ENCODE measurements around the gene SDCBP2.
A peak's percentile ranks its signal among the peaks of the same experiment; 100 is the strongest.
"Not testable (repeated sequence)": the region's sequence is repeated elsewhere in the genome, so short reads cannot be mapped to it uniquely, and the experiment has no call there.

Gene SDCBP2

DNA sequence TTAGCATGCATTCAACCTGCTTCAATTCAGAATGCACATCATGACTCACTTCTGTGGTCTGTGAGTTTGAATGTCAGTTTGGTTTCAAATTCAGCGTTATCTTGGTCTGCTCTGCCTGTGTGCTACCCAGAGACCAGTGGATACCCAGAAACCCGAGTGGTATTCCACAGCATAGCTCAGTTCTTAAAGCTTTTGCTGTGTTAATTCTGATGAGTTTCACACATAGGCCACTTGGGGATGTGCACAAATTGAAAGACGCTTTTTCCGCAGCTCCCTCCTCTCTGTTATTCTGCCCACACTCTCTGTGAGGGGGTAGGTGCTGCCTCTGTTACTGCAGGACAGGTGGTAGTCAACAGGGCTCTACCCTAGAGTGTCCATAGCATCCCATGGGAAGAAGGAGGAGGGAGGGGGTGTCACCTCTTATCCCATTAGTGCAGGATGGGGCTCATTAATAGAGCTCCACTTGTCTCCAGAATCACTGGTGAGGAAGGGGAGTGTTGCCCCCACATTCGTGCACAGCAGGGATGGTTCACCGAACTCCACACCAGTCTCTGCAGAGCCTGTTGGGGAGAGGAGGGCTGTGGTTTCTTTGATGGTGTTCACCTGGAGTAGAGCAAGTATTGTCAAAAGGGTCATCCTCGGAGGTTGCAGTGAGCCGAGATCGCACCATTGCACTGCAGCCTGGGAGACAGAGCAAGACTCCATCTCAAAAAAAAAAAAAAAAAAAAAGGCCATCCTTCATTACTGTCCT lies 29.2 kb upstream of the SDCBP2 start:
- no peak for DNase-seq

DNA sequence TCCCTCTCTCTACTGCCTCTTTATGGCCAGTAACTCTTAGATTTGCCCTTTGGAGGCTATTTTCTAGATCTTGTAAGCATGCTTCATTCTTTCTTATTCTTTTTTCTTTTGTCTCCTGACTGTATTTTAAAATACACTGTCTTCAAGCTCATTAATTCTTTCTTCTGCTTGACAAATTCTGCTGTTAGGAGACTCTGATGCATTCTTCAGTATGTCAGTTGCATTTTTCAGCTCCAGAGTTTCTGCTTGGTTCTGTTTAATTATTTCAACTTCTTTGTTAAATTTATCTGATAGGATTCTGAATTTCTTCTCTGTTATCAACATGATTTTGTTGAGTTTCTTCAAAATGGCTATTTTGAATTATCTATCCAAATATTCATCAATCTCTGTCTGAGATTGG lies 25.0 kb upstream of the SDCBP2 start:
- no peak for DNase-seq

DNA sequence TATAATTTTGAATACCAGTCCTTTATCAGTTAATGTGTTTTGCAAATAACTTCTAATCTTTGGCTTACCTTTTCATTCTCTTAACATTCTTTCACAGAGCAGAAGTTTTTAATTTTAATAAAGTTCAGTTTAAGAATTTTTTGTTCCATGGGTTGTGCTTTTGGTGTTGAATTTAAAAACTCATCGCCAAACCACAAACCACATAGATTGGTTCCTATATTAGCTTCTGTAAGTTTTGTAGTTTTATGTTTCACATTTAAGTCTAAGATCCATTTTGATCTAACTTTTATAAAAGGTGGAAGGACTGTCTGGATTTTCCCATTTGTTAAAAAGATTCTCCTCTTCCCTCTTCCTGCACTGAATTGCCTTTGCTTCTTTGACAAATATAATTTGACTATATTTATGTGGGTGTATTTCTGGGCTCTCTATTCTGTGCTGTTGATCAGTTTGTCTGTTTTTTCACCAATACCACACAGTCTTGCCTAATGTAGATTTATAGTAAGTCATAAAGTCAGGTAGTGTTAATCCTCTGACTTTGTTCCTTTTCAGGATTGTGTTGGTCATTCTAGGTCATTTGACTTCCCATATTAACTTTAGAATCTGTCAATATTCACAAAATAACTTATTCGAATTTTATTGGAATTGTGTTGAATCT lies 17.5 kb upstream of the SDCBP2 start:
- DNase-seq = no peak

DNA sequence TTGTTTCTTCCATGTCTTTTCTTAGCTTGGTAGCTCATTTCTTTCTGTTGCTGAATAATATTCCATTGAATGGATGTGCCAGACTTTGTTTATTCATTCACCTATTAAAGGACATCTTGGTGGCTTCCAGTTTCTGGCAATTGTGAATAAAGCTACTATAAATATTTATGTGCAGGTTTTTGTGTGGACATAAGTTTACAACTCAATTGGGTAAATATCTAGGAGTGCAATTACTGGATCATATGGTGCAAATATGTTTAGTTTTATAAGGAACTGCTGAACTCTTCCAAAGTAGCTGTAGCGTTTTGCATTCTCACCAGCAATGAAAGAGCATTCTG lies 16.8 kb upstream of the SDCBP2 start:
- DNase-seq = no peak

DNA sequence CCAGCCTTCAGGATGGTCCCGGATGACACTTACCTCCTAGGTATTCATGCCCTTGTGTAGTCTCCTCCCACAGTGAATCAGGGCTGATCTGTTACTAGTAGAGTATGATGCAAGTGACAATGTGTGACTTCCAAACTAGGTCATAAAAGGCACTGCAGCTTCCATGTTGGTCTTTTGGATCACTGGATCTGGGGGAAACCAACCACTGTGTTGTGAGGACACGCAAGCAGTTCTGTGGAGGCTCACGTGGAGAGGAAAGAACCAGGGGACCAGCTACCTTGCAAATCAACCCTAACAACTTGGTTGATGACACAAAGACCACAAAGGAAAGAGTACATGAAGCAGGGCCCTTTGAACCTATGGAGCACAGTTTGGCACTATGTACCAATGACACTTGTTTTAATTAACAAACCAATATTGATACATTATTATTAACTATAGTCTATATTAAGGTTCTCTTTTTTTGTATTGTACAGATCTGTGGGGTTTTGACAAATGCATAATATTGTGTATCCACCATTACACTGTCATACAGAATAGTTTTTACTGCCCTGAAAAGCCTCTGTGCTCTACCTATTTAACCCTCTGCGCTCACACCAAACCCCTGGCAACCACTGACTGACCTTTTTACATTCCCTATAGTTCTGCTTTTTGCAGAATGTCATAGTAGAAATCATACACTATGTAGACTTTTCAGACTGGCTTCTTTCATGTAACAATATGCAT lies 16.3 kb upstream of the SDCBP2 start:
- DNase-seq = no peak

DNA sequence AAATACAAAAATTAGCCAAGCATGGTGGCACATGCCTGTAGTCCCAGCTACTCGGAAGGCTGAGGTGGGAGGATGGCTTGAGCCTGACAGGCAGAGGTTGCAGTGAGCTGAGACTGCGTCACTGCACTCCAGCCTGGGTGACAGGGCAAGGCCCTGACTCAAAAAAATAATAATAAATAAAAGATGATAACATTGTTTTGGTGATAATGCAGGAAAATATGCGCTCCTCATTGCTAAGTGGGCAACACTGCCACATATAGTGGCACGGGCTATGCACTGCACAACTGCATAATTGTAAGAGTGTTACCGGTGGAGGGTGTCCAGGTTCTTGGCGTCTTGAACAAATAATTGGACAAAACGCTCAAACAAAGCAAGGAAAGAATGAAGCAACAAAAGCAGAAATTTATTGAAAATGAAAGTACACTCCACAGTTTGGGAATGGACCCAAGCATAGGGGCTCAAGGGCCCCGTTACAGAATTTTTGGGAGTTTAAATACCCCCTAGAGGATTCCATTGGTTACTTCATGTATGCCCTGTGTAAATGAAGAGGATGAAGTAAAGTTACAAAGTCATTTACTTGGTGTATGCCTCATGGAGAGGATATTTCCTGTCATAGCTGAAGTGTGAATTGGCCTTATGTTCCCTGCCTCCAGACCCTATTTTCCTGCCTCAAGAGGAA lies 14.6 kb upstream of the SDCBP2 start:
- not testable (repeated sequence) for DNase-seq

DNA sequence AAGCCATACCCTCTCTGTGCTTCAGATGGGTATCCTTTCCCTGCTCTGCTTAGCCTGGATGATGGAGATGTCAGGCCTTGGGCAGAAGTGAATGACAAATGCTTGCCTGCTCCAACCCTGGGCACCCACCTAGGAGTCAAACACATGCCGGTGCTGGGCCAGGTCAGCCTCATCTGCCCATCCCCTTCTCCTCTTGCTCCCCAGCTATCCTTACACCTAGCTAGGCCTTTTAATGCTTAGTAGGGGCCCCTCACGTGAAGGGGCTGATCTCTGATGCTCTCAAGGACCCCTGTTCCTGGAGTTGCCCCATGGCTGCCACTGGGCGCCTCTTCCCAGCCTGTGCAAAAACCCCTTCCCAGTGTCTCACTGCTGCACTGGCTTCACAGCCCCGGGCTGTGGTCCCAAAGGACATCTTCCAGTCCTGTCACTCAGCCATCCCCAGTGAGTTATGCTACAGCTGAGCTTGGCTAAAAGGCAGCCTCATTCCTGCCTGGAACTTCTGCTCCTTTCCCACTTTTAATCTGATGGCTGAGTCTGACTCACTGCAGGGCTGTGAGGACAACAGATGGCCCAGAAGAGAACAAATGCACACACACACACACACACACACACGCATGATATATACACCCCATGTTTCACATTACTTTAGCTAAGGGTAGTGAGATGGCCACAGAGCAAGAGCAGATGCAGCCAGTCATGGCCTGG lies 12.8 kb upstream of the SDCBP2 start:
- no peak for DNase-seq

DNA sequence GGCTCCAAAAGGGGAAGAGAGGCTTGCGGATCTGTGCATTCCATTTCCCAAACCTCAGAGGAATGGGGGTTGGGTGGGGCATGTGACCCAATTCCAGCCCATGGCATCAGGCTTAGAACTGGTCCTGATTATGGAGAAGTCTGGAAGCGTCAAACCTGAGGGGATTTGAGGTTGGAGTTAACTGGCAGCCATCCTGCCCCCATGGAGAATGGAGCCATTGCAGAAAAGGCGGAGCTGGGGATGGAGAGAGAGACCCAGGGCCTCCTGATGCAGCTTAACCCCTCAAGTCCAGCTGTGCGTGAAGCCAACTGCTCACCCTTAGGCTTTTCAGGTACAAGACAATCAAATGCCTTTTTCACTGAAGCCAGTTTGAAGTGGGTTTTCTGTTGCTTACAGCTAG lies 9.9 kb upstream of the SDCBP2 start:
- no peak for DNase-seq

DNA sequence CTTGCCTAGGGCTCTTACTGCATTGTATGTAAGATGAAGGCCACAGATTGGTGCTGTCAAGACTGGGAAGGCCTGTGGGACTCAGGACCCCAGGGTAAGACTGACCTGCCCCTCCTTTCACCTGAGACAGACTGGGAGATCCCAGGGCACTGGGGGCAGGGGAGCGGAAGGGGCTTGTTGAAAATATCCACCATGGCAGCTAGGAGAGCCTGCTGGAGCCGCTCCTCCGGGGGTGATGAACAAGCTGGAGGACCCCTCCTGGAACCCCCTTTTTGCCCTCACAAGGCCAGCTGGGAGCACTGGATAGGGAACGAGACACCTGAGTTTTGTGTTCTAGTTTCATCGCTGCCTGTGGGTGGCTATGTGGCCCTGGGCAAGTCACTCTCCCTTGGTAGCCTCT lies 9.2 kb upstream of the SDCBP2 start:
- no peak for DNase-seq

DNA sequence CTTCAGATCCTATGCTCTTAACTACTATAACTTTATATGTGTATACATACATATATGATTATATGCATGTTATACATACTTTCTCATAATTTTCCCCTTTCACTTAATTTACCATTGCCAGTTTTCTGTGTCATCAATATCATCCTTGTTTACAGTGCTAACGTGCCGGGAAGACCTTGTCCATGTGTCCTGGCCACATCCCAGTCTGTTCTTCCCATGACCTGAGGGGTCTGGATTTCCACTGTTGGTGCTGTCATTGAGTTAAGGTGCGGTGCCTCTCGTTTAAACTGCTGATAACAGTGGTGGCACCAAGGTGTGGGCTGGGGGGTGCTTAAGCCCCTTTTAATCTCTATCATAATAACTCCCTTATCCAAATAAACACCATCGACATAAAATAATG lies 8.5 kb upstream of the SDCBP2 start:
- DNase-seq = no peak

DNA sequence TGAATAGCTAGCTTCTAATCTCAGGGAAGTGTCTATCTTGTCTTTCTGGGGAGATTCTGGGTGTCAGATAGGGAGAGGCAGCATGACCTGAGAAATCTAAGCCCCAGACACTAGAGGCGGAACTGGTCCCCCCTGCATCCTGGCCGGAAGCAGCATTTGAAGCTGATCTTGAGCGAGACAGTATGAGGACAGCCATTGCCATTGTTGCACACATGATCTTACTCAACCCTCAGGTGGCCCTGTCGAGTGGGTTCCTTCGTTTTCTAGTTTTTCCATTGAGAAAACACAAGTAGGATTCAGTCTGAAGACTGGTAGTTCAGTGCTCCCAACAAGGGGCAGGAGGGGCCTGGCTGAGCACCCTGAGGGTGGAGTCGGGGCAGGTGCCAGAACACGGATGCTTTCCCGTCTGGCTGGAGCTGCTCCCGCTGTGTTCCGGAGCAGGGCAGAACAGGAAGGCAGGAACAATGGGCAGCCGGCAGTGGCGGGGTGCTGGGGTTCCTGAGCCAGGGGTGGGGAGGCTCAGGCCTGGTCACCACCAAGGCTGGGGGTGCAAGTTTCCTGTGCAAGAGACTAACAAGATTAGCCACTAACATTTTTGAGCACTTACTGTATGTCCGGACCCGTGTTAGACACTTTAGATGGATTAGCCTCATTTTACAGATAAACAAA lies 7.9 kb upstream of the SDCBP2 start:
- DNase-seq = no peak

DNA sequence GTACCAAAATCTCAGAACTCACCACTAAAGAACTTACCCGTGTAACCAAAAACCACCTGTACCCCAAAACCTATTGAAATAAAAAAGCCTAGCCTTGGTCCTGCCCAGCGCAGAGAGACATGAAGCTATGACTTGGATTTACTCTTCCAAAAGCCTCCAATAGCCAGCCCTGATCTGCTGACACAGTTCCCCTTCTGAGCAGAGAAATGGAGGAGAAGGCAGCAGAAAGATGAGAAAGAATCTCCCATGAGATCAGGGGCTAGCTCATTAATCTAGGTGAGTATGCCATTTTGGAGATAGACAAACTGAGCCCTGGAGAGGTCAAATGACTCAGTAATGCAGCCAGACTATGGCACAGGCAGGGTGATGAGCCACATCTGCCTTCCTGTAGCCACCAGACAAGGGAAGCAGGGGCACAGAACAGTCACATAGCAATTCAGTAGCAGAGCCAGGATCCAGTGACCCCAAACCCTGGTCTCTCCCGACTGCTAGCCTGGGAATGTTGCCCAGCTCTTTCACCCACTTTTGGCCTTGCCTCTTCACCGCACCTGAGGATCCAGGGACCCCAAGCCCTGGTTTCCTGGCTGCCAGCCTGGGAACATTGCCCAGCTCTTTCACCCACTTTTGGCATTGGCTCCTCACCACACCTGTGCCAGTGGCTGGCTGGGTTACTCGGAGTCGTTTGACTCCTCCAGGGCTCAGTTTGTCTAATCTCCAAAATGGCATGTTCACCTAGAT lies 7.2 kb upstream of the SDCBP2 start:
- no peak for DNase-seq

DNA sequence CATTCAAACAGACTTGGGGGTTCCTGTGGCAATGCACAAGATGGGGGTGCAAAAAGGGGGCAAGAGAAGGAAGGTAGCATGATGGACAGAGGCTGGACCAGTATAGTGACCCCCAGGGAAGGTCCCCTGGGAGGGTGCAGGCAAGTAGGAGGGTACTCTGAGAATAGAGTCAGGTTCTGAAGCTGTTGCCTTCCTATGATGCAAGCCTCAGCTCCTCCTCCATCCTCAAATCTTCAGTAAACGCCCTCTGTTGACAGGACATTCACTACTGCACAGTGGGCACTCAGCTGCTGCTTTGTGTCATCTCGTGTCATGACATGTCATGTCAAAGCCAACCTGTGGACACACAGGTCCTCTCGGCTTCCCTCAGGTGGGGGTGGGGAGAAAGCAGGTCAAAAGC lies 5.8 kb upstream of the SDCBP2 start:
- DNase-seq = no peak

DNA sequence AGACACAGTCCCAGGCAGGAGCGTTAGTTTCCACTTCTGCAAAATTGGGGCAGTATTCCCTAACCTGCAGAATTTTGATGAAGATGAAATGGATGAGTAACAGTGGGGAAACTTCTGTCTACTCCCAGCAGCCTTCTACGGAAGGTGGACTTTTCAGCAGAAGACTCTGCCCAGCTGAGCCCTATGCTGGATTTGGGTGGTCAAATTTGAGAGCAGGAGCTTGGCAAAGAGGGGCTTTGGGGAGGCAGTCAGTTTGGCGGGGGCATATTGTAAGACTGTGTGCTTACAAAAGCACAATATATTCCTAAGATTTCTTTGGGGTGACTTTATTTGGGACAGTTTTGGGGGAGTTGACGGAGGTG lies 5.4 kb upstream of the SDCBP2 start:
- DNase-seq = no peak

DNA sequence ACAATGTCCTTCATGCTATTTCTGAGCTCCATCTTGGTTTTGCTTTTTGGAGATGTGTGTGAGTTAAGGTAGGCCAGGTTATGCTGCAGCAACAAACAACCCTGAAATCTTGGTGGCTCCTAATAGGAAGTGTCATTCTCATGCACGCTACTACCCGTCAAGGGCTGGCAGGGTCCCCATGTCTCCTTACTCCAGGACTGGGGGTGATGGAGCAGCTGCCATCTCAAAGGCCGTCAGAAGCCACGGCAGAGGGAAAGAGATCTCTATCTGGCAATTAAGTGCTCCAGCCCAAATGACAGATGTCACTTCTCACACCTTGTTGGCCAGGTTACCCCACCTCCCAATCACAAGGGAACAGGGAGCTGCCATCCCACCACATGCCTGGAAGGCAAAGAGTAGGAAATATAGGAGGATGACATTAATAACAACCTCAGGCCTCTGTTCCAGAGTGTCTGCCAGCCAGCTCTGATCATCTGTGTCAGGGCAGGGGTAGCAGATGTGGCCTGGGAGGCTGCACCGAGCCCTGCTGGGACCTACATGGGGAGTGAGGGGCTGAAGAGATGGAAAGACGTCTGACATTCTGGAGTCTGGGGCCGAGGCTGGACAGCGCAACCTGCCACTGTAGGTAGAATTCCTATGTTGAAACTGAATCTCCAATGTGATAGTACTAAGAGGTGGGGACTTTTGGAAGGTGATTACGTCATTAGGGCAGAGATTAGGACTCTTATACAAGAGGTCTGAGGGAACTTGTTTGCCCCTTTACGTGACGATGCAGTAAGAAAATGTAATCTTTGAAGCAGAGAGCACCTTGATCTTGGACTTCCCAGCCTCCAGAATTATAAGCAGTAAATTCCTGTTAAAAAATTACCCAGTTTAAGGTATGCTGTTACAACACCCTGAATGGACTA lies 4.8 kb upstream of the SDCBP2 start:
- DNase-seq = no peak

DNA sequence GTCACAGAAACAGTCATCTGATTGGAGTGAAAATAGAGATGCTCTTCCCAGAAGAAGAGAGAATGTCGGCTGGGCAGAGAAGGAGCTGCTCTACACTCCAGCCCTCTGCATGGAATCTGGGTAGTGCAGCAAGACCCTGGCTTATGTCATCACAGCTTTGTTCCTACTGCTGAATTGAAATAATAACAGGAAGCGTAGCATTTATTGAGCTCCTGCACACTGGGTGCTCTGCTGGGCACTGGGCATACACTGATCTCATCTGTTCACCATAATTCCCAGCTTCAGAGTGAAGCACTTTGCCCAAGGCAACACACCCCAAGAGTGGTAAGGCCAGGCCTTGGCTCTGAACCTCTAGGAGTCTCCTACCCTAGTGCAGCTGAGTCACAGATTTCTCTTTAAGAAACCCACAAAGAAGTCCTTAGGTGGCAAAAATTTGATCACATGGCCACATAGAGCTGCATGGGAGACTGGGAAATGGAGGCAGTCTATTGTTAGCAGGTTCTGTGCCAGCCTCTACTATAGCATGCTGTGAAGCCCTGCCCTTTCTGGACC lies 3.9 kb upstream of the SDCBP2 start:
- no peak for DNase-seq

DNA sequence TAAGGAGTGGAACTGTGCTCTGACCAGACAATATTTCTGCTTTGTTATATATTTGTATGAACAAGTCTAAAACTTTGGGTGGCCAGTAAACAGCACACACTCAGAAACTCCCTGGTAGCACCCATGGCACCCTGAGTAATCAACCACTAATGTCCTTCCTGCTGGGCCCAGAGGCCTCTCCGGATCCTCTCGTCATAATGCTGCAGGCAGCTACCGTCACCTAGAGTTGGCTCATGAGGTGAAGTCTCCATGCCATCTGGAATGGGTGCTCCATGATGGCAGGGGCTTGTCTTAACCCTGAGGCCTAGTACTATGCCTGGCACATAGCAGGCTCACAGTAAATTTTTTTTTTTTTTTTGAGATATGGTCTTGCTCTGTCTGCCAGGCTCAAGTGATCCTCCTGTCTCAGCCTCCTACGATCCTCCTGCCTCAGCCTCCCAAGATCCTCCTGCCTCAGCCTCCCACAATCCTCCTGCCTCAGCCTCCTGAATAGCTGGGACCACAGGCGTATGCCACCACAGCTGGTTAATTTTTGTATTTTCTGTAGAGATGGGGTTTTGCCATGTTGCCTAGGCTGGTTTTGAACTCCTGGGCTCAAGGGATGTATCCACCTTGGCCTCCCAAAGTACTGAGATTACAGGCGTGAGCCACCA lies 3.0 kb upstream of the SDCBP2 start:
- DNase-seq = no peak

DNA sequence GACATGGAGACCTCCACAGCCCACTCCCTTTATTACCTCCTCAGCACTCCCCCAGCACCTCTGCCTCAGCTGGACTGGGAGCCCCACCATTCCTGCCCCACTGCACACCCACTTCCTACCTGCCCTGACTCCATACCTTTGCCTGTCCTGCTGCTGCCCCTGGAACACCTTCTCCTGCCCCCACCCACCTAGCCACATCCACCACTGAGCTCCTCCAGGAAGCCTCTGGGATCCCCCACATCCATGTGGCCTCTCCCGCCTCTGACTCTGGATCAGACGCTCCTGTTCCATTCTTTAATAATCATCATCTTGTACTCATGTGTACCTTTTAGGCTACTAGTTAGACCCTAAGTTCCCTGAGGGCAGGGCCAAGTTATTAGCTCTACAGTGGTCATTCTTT lies 2.2 kb upstream of the SDCBP2 start:
- DNase-seq = no peak

DNA sequence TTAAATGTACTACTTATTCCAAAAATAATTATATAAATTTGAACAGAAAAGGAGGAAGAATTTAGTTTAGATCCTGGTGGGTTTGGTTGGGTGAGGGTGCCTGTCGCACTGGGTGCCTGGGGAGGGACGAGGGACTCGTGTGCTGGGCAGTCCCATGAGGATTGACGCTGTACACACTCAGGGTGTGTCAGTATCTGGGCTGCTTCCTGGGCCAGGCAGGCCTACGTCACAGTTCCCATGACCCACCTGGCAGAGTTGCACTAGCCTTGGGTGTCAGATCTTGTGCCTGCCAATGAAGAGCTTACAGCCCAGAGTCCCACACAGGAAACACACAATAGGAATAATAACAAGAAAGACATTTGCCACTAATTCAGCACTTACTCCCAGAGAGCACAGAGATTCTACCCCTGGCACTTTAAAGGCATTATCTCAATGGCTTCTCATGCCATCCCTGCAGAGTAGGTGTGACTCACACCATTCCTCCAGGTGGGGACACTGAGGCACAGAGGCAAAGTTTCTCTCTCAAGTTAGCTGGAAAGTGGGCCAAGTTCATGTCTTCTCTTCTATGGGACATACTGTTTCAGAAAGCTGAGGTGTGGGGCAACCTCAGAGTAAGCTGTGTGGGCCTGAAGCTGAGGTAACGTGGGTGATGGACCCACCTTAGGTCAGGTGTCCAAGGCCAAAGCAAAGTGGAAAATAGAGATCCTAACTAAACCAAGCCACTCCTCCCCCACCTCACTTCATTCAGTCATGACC lies 1.3 kb upstream of the SDCBP2 start:
- peak; percentile 13 for DNase-seq
